GM21367 (cell line): ENCODE measurements around the gene ATP6V0E1.
"Not testable (repeated sequence)": the region's sequence is repeated elsewhere in the genome, so short reads cannot be mapped to it uniquely, and the experiment has no call there.

Source experiments
- ATAC-seq: cut with Tn5 transposase; IDR thresholded peaks from one replicate; pipeline ENCODE4 v1.9.1; 2021; ENCODE audit not compliant: unreplicated experiment

The ATP6V0E1 gene

GRCh38 chr5:173032730-173033129 is 49.2 kb downstream of the ATP6V0E1 start:
- ATAC-seq, result no peak

- no peak for ATAC-seq
Observed at GRCh38 chr5:173033923-173034322, 50.4 kb downstream of the ATP6V0E1 start.

GRCh38 chr5:173035904-173036707 is 52.5 kb downstream of the ATP6V0E1 start:
- ATAC-seq, result peak; percentile 50

GRCh38 chr5:173039188-173039587 is 55.6 kb downstream of the ATP6V0E1 start:
- ATAC-seq, result no peak

GRCh38 chr5:173039964-173040363 is 56.4 kb downstream of the ATP6V0E1 start:
- no peak for ATAC-seq

- ATAC-seq, result no peak
Observed at GRCh38 chr5:173041881-173042762, 58.6 kb downstream of the ATP6V0E1 start.

- ATAC-seq, result no peak
Observed at GRCh38 chr5:173042763-173043107, 59.2 kb downstream of the ATP6V0E1 start.

- no peak for ATAC-seq
Observed at GRCh38 chr5:173045474-173045873, 61.9 kb downstream of the ATP6V0E1 start.

GRCh38 chr5:173047096-173047837 is 63.7 kb downstream of the ATP6V0E1 start:
- not testable (repeated sequence) for ATAC-seq

GRCh38 chr5:173047838-173048105 is 64.2 kb downstream of the ATP6V0E1 start:
- no peak for ATAC-seq

- no peak for ATAC-seq
Observed at GRCh38 chr5:173050791-173051190, 67.2 kb downstream of the ATP6V0E1 start.

- ATAC-seq, result no peak
Observed at GRCh38 chr5:173051746-173052145, 68.2 kb downstream of the ATP6V0E1 start.

GRCh38 chr5:173053041-173053440 is 69.5 kb downstream of the ATP6V0E1 start:
- no peak for ATAC-seq

- no peak for ATAC-seq
Observed at GRCh38 chr5:173055042-173055721, 71.6 kb downstream of the ATP6V0E1 start.

- no peak for ATAC-seq
Observed at GRCh38 chr5:173055722-173055982, 72.1 kb downstream of the ATP6V0E1 start.

GRCh38 chr5:173055983-173056782 is 72.6 kb downstream of the ATP6V0E1 start, which contains the start of gene CREBRF:
Gene CREBRF, plus strand, starts transcription at chr5:173056352. Its CDS starts 24,424 bp downstream, at chr5:173080776.
- ATAC-seq, result peak; percentile 73

- peak; percentile 16 for ATAC-seq
Observed at GRCh38 chr5:173056783-173057061, 73.2 kb downstream of the ATP6V0E1 start.

GRCh38 chr5:173057062-173057924 is 73.7 kb downstream of the ATP6V0E1 start:
- ATAC-seq, result peak; percentile 75

- no peak for ATAC-seq
Observed at GRCh38 chr5:173062141-173062540, 78.6 kb downstream of the ATP6V0E1 start.

GRCh38 chr5:173065155-173065554 is 81.6 kb downstream of the ATP6V0E1 start:
- ATAC-seq, result no peak
